Measurements from ENCODE around the gene UNC79.

UNC79 gene

GRCh38 chr14:93720981-93721483 is 290.3 kb downstream of the UNC79 start:
- no peaks in the 10 kb centered on the region for H3K36me3 ChIP-seq (ENCODE audit: insufficient read depth, low read length)
- no peaks in the 10 kb centered on the region for H3K4me1 ChIP-seq (ENCODE audit: insufficient read depth, low read length, severe bottlenecking)
- TF ChIP-seq, protein P1, sequence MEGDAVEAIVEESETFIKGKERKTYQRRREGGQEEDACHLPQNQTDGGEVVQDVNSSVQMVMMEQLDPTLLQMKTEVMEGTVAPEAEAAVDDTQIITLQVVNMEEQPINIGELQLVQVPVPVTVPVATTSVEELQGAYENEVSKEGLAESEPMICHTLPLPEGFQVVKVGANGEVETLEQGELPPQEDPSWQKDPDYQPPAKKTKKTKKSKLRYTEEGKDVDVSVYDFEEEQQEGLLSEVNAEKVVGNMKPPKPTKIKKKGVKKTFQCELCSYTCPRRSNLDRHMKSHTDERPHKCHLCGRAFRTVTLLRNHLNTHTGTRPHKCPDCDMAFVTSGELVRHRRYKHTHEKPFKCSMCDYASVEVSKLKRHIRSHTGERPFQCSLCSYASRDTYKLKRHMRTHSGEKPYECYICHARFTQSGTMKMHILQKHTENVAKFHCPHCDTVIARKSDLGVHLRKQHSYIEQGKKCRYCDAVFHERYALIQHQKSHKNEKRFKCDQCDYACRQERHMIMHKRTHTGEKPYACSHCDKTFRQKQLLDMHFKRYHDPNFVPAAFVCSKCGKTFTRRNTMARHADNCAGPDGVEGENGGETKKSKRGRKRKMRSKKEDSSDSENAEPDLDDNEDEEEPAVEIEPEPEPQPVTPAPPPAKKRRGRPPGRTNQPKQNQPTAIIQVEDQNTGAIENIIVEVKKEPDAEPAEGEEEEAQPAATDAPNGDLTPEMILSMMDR (IDR thresholded peaks at IDR 0.05; ENCODE audit: low read length): no peak
- no peak for TF ChIP-seq EZH2 (IDR thresholded peaks at IDR 0.05; ENCODE audit: borderline replicate concordance, low read length)

DNA sequence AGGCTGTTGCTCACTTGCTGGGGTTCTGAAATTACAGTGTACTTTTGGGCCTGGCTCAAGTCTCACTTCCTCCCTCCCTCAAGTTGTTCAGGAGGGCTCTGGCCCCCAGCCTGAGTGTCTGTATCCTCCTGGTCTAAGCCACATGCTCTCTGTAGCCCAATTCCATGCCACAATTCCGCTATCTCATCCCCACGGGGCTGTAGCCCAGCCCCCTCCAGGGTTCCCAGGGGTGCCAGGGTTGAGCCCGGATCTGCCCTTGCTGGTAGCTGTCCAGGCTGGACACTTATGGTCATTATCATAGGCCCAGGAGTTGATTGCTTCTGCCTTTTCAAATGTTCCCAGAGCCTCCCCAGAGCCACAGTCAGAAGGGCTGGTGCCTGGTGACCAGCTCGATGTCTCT is 292.3 kb downstream of the UNC79 start:
- no peaks in the 10 kb centered on the region for H3K9me3 ChIP-seq (ENCODE audit: low read length)
- H3K4me1 ChIP-seq (ENCODE audit: insufficient read depth, low read length, severe bottlenecking): no peaks in the 10 kb centered on the region
- H3K4me3 ChIP-seq (ENCODE audit: low read depth, low read length, poor library complexity, severe bottlenecking): no peak overlapping the region
- TF ChIP-seq EZH2 (IDR thresholded peaks at IDR 0.05; ENCODE audit: borderline replicate concordance, low read length): no peak
- TF ChIP-seq, protein P1 (IDR thresholded peaks at IDR 0.05; ENCODE audit: low read length): no peak
- no peak overlapping the region for H2AFZ ChIP-seq (ENCODE audit: low read length)
- no peaks in the 10 kb centered on the region for H3F3A ChIP-seq (ENCODE audit: insufficient read depth, low read length)
- no peak overlapping the region for H3K4me2 ChIP-seq (ENCODE audit: low read length)
- H3K27me3 ChIP-seq (ENCODE audit: insufficient read depth, low read length): no peaks in the 10 kb centered on the region
- no peaks in the 10 kb centered on the region for H4K20me1 ChIP-seq (ENCODE audit: insufficient read depth, low read length)
- H3K79me2 ChIP-seq (ENCODE audit: insufficient read depth, low read length): no peaks in the 10 kb centered on the region
- no peaks in the 10 kb centered on the region for H3K9me2 ChIP-seq (ENCODE audit: low read depth, low read length)
- no peak overlapping the region for H3K9ac ChIP-seq (ENCODE audit: low read length)
- no peak overlapping the region for H3K27ac ChIP-seq (ENCODE audit: low read depth, low read length, poor library complexity, severe bottlenecking)
- H3K36me3 ChIP-seq (ENCODE audit: insufficient read depth, low read length): no peaks in the 10 kb centered on the region

More at GRCh38 chr14:93720981-93721483, 290.3 kb downstream of the UNC79 start:
- Histone ChIP-seq H3K4me3 (ENCODE audit: low read depth, low read length, poor library complexity, severe bottlenecking) (no peak overlapping the region), H3K9me3 (ENCODE audit: low read length) (no peaks in the 10 kb centered on the region), H3K27ac (ENCODE audit: low read depth, low read length, poor library complexity, severe bottlenecking) (no peak overlapping the region), H3K9me2 (ENCODE audit: low read depth, low read length) (no peaks in the 10 kb centered on the region), H3F3A (ENCODE audit: insufficient read depth, low read length) (no peaks in the 10 kb centered on the region), H3K27me3 (ENCODE audit: insufficient read depth, low read length) (peaks cover 7% of the 10 kb centered on the region; the same call in 1 of the 2 replicates), H3K79me2 (ENCODE audit: insufficient read depth, low read length) (no peaks in the 10 kb centered on the region), H4K20me1 (ENCODE audit: insufficient read depth, low read length) (no peaks in the 10 kb centered on the region), H3K9ac (ENCODE audit: low read length) (no peak overlapping the region), H3K4me2 (ENCODE audit: low read length) (no peak overlapping the region), H2AFZ (ENCODE audit: low read length) (no peak overlapping the region)

GRCh38 chr14:93725002-93725582 is 294.4 kb downstream of the UNC79 start:
- TF ChIP-seq EZH2 (IDR thresholded peaks at IDR 0.05; ENCODE audit: borderline replicate concordance, low read length): no peak
- TF ChIP-seq, protein P1 (IDR thresholded peaks at IDR 0.05; ENCODE audit: low read length): no peak
- no peaks in the 10 kb centered on the region for H3K36me3 ChIP-seq (ENCODE audit: insufficient read depth, low read length)

More at GRCh38 chr14:93725002-93725582, 294.4 kb downstream of the UNC79 start:
- no peaks in the 10 kb centered on the region for H3K9me2 ChIP-seq (ENCODE audit: low read depth, low read length)
- no peaks in the 10 kb centered on the region for H3K27me3 ChIP-seq (ENCODE audit: insufficient read depth, low read length)
- H3K4me2 ChIP-seq (ENCODE audit: low read length): no peak overlapping the region
- H3K9me3 ChIP-seq (ENCODE audit: low read length): no peaks in the 10 kb centered on the region
- no peak overlapping the region for H3K27ac ChIP-seq (ENCODE audit: low read depth, low read length, poor library complexity, severe bottlenecking)
- no peak overlapping the region for H3K4me3 ChIP-seq (ENCODE audit: low read depth, low read length, poor library complexity, severe bottlenecking)
- no peaks in the 10 kb centered on the region for H4K20me1 ChIP-seq (ENCODE audit: insufficient read depth, low read length)
- no peak overlapping the region for H2AFZ ChIP-seq (ENCODE audit: low read length)
- H3K9ac ChIP-seq (ENCODE audit: low read length): no peak overlapping the region
- H3K79me2 ChIP-seq (ENCODE audit: insufficient read depth, low read length): no peaks in the 10 kb centered on the region
- H3F3A ChIP-seq (ENCODE audit: insufficient read depth, low read length): no peaks in the 10 kb centered on the region
- H3K4me1 ChIP-seq (ENCODE audit: insufficient read depth, low read length, severe bottlenecking): no peaks in the 10 kb centered on the region

Data from OCI-LY1 (cell line).